Type B pancreatic cell (in vitro differentiated cells): ENCODE results near the gene RSBN1L. TPM values are rescaled to one million over a fixed set of nuclear protein-coding genes. Genes with fewer than 3 reads are reported as not detected.

Experiments used
- DNase-seq: peaks from one replicate; pipeline ENCODE4 v3.0.0; 2021; ENCODE audit warnings: mixed read lengths; ENCODE audit not compliant: unreplicated experiment; ENCODE audit errors: extremely low spot score
- H3K27ac Mint-ChIP-seq: 2 replicates; pipeline ENCODE4 v1.8.0; 2021; ENCODE audit warnings: mild to moderate bottlenecking, mixed read lengths
- H3K27me3 Mint-ChIP-seq: 2 replicates; pipeline ENCODE4 v1.8.0; 2021; ENCODE audit warnings: mixed read lengths
- H3K36me3 Mint-ChIP-seq: 2 replicates; pipeline ENCODE4 v1.8.0; 2021; ENCODE audit warnings: mixed read lengths
- H3K4me1 Mint-ChIP-seq: one replicate; pipeline ENCODE4 v1.8.0; 2021; ENCODE audit warnings: mixed read lengths; ENCODE audit not compliant: unreplicated experiment
- H3K4me3 Mint-ChIP-seq: 2 replicates; pipeline ENCODE4 v1.8.0; 2021; ENCODE audit warnings: mild to moderate bottlenecking, mixed read lengths
- H3K9me3 Mint-ChIP-seq: 2 replicates; pipeline ENCODE4 v1.8.0; 2021; ENCODE audit warnings: mixed read lengths
- CTCF ChIP-seq: fragments of 200-600 bp; sonication (generic); conservative IDR thresholded peaks from 2 replicates; pipeline ENCODE4 v1.5.0; 2021; ENCODE audit warnings: antibody characterized with exemption, mild to moderate bottlenecking
- total RNA-seq: library from RNA; stranded (reverse); gene quantifications from 2 replicates; pipeline ENCODE4 v1.2.1, GENCODE V29; 2021; ENCODE audit warnings: low replicate concordance

RSBN1L gene
- total RNA-seq, 1 donor from 2014 or later, result 20.4 TPM

DNA sequence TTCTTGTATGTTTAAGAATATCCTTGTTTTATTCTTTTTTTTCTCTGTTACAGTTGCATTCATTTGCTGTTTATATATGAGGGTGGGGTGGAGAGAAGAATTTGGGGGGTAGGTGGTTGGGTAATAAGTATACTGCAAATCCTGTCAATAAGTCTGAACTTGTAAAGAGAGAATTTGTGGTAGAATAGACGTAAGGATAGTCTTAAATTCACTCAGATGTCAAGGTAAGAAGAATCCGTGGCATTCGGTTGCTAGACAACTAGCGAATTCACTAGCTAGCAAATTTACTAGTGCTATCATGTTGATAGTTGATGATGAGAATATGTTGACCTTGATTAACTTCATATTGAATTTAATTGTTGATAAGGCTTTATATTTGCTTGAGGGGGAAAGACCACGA lies 40.7 kb downstream of the RSBN1L start:
- peaks cover 11% of the 10 kb centered on the region for H3K36me3 Mint-ChIP-seq
- no peaks in the 10 kb centered on the region for H3K27me3 Mint-ChIP-seq
- peaks cover 11% of the 10 kb centered on the region for H3K4me1 Mint-ChIP-seq
- no peak for TF ChIP-seq CTCF
- no peak overlapping the region for H3K4me3 Mint-ChIP-seq
- H3K27ac Mint-ChIP-seq, result no peak overlapping the region
- no peaks in the 10 kb centered on the region for H3K9me3 Mint-ChIP-seq
- no peak for DNase-seq

DNA sequence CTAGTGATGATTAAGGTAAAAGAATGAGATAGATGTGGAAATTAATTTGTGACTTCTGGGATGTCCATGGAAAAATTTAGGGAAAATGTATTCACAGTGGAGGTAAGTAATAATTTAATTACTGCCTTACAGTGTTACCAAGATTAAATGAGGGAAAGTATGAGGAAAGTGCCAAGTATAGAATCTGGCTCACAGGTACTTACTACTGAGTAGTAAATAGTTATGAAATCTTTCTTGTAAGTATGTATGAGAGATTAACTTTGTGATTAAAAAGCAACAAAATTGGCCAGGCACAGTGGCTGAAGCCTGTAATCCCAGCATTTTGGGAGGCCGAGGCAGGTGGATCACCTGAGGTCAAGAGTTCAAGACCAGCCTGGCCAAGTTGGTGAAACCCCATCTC lies 42.1 kb downstream of the RSBN1L start:
- Mint-ChIP-seq H3K36me3 (peaks cover 15% of the 10 kb centered on the region), H3K4me1 (peaks cover 13% of the 10 kb centered on the region), H3K27ac (no peak overlapping the region), H3K4me3 (no peak overlapping the region), H3K27me3 (no peaks in the 10 kb centered on the region), H3K9me3 (no peaks in the 10 kb centered on the region)
- TF ChIP-seq CTCF, result no peak
- no peak for DNase-seq

GRCh38 chr7:77738871-77739270 lies 42.6 kb downstream of the RSBN1L start:
- H3K36me3 Mint-ChIP-seq, result peaks cover 18% of the 10 kb centered on the region
- H3K4me1 Mint-ChIP-seq, result peaks cover 13% of the 10 kb centered on the region
- TF ChIP-seq CTCF, result no peak
- H3K4me3 Mint-ChIP-seq, result no peak overlapping the region
- no peak for DNase-seq
- H3K9me3 Mint-ChIP-seq, result no peaks in the 10 kb centered on the region
- no peaks in the 10 kb centered on the region for H3K27me3 Mint-ChIP-seq
- no peak overlapping the region for H3K27ac Mint-ChIP-seq

DNA sequence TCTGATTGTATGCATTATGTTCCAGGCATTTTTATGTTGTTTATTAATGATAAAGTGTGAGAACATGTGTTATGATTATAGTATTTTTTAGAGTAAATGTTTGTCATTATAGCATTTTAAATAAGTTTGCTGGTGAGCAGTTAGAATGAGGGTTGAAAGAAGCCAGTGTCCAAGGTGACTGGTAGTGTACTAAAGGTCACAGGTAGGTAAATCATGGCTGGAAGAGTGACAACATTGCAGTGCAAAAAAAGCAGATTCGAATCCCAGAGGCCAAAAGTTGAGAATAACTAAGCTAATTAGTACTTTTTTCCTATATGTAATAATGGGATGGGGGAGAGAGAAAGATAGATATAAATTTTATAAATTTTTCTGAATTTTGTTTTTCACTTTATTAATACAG lies 44.0 kb downstream of the RSBN1L start:
- Mint-ChIP-seq H3K4me1 (peaks cover 13% of the 10 kb centered on the region), H3K4me3 (no peak overlapping the region), H3K36me3 (peaks cover 23% of the 10 kb centered on the region), H3K27ac (no peak overlapping the region), H3K9me3 (no peaks in the 10 kb centered on the region), H3K27me3 (no peaks in the 10 kb centered on the region)
- TF ChIP-seq CTCF, result no peak
- DNase-seq, result no peak

DNA sequence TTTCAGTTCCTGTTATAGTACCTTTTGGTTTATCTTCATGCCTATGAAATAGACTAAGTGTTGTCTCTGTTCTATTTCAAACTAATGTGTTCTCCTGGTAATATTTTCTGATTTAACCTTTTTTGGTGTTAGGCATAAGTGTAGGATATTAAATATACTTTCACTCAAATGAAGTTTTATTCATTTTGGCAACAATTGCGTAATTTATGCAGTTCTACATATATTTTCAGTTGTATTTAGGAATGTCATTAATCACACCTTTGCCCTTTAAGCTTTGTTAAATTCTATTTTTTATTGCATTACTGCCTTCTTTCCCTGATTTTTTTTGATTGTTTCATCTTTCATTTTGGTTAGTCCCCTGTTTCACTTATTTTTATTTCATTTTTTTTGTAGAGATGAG lies 47.3 kb downstream of the RSBN1L start:
- H3K27me3 Mint-ChIP-seq, result no peaks in the 10 kb centered on the region
- H3K36me3 Mint-ChIP-seq, result peaks cover 38% of the 10 kb centered on the region
- no peak overlapping the region for H3K27ac Mint-ChIP-seq
- H3K9me3 Mint-ChIP-seq, result no peaks in the 10 kb centered on the region
- peaks cover 9% of the 10 kb centered on the region for H3K4me1 Mint-ChIP-seq
- H3K4me3 Mint-ChIP-seq, result no peak overlapping the region
- TF ChIP-seq CTCF, result no peak
- DNase-seq, result no peak

DNA sequence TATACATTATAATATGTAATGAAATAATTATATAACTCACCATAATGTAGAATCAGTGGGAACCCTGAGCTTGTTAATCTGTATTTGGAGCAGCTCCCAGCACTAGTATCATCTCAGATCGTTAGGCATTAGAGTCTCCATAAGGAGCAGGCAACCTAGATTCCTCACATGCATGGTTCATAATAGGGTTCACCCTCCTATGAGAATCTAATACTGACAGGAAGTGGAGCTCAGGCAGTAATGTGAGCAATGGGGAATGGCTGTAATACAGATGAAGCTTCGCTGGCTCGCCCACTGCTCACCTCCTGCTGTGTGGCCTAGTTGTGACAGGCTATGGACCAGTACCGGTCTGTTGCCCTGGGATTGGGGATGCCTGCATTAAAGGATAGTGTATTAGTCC lies 49.5 kb downstream of the RSBN1L start:
- Mint-ChIP-seq H3K27me3 (no peaks in the 10 kb centered on the region), H3K4me1 (peaks cover 5% of the 10 kb centered on the region), H3K4me3 (no peak overlapping the region), H3K9me3 (no peaks in the 10 kb centered on the region), H3K36me3 (peaks cover 44% of the 10 kb centered on the region), H3K27ac (no peak overlapping the region)
- no peak for DNase-seq
- TF ChIP-seq CTCF, result no peak
